ENCODE measurements around the gene MAP6. TPM values are rescaled to one million over a fixed set of nuclear protein-coding genes. Genes with fewer than 3 reads are reported as not detected.
A peak's percentile ranks its signal among the peaks of the same experiment; 100 is the strongest.
"Not testable (repeated sequence)": the region's sequence is repeated elsewhere in the genome, so short reads cannot be mapped to it uniquely, and the experiment has no call there.

Gene MAP6
- total RNA-seq, 1 donor from 2014 or later, result 0.54 TPM

DNA sequence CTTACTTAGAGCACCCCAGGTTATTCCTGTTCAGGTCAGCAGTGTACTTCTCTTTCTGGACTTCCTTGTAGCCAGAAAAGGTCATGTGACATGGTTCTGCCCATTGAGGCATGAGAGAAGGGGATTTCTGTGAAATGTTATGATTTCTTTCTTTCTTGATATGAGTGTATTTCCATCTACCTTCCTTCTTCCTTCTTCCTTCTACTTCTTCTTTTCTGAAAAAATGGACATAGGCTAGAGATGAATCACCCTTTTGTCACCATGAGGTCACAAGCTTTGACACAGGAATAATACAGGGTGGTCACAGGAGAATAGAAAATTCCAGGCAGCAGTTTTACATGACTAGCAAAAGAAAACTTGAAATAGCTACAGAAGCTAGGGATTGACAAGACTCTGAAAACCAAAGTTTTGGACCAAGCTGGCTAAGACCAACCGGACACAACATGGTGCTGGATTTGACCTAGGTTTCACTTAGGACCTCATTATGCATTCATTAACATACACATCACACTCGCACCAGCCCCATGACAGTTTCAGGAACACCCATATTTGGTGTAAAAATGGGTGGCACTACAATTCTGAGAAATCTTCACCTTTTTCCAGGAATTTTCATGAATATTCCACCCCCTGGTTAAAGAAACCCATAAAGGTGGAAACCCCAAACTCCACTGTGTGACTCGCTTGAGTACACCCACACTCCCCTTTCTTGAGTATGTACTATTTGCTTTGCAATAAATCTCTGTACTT, 21.2 kb upstream of the MAP6 start:
- H3K4me3 Mint-ChIP-seq, result no peak overlapping the region
- intact Hi-C loops (cut with micrococcal nuclease), result loop anchor here (1.0 to 2.0 kb wide), 3 partner anchors 16 to 36 kb away; partner anchors contain the start of gene MAP6
- no peaks in the 10 kb centered on the region for H3K36me3 Mint-ChIP-seq (ENCODE audit: low read depth)
- no peak for DNase-seq (ENCODE audit: low spot score)
- H3K27ac Mint-ChIP-seq, result peak overlapping the region; percentile 9
- H3K4me1 Mint-ChIP-seq (ENCODE audit: low read depth), result peaks cover 16% of the 10 kb centered on the region
- H3K27me3 Mint-ChIP-seq (ENCODE audit: insufficient read depth), result peaks cover 29% of the 10 kb centered on the region
- peaks cover 18% of the 10 kb centered on the region for H3K9me3 Mint-ChIP-seq

- H3K36me3 Mint-ChIP-seq (ENCODE audit: low read depth); intact Hi-C loops (cut with micrococcal nuclease); H3K4me3 Mint-ChIP-seq; H3K27ac Mint-ChIP-seq; DNase-seq (ENCODE audit: low spot score); H3K4me1 Mint-ChIP-seq (ENCODE audit: low read depth): not testable (repeated sequence)
- Mint-ChIP-seq H3K9me3 (peaks cover 24% of the 10 kb centered on the region), H3K27me3 (ENCODE audit: insufficient read depth) (peaks cover 34% of the 10 kb centered on the region)
Measured at GRCh38 chr11:75683856-75684255, 15.0 kb upstream of the MAP6 start.

- Mint-ChIP-seq H3K36me3 (ENCODE audit: low read depth) (no peaks in the 10 kb centered on the region), H3K9me3 (peaks cover 4% of the 10 kb centered on the region), H3K27me3 (ENCODE audit: insufficient read depth) (peaks cover 34% of the 10 kb centered on the region), H3K27ac (no peak overlapping the region), H3K4me3 (no peak overlapping the region), H3K4me1 (ENCODE audit: low read depth) (peaks cover 8% of the 10 kb centered on the region)
- DNase-seq (ENCODE audit: low spot score), result no peak
- intact Hi-C loops (cut with micrococcal nuclease), result loop anchor here (10.0 kb wide), 1 partner anchor 115 kb away; the partner anchor contains the start of gene SERPINH1
Measured at GRCh38 chr11:75679566-75679965, 10.7 kb upstream of the MAP6 start.

DNA sequence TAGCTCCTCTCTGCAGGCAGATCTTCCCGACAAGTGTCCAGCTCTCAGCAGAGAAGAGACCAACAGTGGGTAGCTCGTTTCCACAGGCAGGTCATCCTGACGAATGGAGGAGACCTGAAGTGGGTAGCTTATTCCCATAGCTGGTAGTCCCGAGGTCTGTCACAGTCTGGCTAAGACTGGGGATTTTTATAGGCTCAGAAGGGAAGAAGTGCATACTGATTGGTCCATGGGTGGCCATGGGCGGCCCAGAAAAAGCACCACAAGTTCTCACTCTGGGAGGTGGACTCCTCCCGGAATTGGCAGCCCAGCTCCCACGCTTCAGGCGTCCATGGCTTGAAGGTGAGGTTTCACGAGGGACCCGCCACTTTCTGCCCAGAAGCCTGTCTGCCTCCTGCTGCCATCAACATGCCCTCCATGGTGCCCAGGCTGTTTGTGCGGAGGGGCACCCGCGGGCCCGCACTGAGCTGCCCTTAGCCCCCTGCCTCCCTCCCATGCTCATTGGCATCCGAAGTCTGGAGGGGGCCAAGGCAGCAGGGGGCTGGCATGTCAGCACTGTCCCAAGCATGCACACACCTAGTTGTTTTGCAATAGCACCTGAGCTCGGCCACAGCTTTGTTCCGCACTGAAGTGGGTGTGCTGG, 9.9 kb upstream of the MAP6 start:
- H3K36me3 Mint-ChIP-seq (ENCODE audit: low read depth), result no peaks in the 10 kb centered on the region
- peaks cover 14% of the 10 kb centered on the region for H3K4me1 Mint-ChIP-seq (ENCODE audit: low read depth)
- DNase-seq (ENCODE audit: low spot score), result no peak
- H3K27me3 Mint-ChIP-seq (ENCODE audit: insufficient read depth), result peaks cover 26% of the 10 kb centered on the region
- H3K27ac Mint-ChIP-seq, result no peak overlapping the region
- intact Hi-C loops (cut with micrococcal nuclease), result loop anchor here (10.0 kb wide), 1 partner anchor 114 kb away; the partner anchor contains the start of gene SERPINH1
- H3K9me3 Mint-ChIP-seq, result peaks cover 3% of the 10 kb centered on the region
- H3K4me3 Mint-ChIP-seq, result no peak overlapping the region

GRCh38 chr11:75677909-75678308, 9.1 kb upstream of the MAP6 start:
- peaks cover 17% of the 10 kb centered on the region for H3K4me1 Mint-ChIP-seq (ENCODE audit: low read depth)
- peaks cover 19% of the 10 kb centered on the region for H3K27me3 Mint-ChIP-seq (ENCODE audit: insufficient read depth)
- no peak overlapping the region for H3K4me3 Mint-ChIP-seq
- peaks cover under 1% of the 10 kb centered on the region for H3K36me3 Mint-ChIP-seq (ENCODE audit: low read depth)
- H3K9me3 Mint-ChIP-seq, result peaks cover 3% of the 10 kb centered on the region
- intact Hi-C loops (cut with micrococcal nuclease), result loop anchor here (10.0 kb wide), 1 partner anchor 113 kb away; the partner anchor contains the start of gene SERPINH1
- no peak overlapping the region for H3K27ac Mint-ChIP-seq
- DNase-seq (ENCODE audit: low spot score), result no peak

- peaks cover 24% of the 10 kb centered on the region for H3K4me1 Mint-ChIP-seq (ENCODE audit: low read depth)
- peaks cover 17% of the 10 kb centered on the region for H3K27me3 Mint-ChIP-seq (ENCODE audit: insufficient read depth)
- H3K4me3 Mint-ChIP-seq, result no peak overlapping the region
- H3K36me3 Mint-ChIP-seq (ENCODE audit: low read depth), result peaks cover 2% of the 10 kb centered on the region
- DNase-seq (ENCODE audit: low spot score), result no peak
- H3K27ac Mint-ChIP-seq, result no peak overlapping the region
- H3K9me3 Mint-ChIP-seq, result peaks cover 9% of the 10 kb centered on the region
- intact Hi-C loops (cut with micrococcal nuclease), result loop anchor here (10.0 kb wide), 1 partner anchor 112 kb away; the partner anchor contains the start of gene SERPINH1
Measured at GRCh38 chr11:75677275-75677674, 8.4 kb upstream of the MAP6 start.

DNA sequence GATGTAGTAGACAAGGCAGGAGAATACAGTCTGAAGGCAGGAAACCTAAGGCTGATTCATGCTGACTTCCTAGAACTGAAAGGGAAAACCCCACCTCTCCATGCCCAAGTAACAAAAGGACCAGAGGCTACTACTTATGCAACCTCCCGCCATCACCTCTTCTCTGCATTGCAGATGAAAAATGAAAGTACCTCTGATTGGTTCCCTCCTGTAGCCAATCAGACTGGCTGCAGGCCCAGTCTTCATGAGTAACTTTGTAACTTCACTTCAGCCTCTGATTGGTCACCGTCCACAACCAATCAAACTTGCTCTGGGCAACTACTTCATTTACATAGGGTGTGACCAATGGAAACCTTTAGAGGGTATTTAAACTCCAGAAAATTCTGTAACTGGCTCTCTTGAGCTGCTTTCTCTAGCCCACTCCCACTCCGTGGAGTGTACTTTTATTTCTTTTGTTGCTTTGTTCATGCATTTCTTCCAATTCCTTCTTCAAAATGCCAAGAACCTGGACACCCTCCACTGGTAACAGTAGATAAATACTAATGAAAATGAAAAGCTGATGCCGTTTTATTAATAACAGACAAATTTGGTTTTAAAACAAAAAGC, 5.2 kb upstream of the MAP6 start:
- intact Hi-C loops (cut with micrococcal nuclease), result loop anchor here (1.0 to 10.0 kb wide), 2 partner anchors 16 to 109 kb away; partner anchors contain the start of gene SERPINH1
- peak; percentile 47 for DNase-seq (ENCODE audit: low spot score)
- Mint-ChIP-seq H3K36me3 (ENCODE audit: low read depth) (peaks cover 5% of the 10 kb centered on the region), H3K4me1 (ENCODE audit: low read depth) (peaks cover 42% of the 10 kb centered on the region), H3K27ac (no peak overlapping the region), H3K27me3 (ENCODE audit: insufficient read depth) (peaks cover 33% of the 10 kb centered on the region), H3K4me3 (no peak overlapping the region), H3K9me3 (peaks cover 14% of the 10 kb centered on the region)

DNA sequence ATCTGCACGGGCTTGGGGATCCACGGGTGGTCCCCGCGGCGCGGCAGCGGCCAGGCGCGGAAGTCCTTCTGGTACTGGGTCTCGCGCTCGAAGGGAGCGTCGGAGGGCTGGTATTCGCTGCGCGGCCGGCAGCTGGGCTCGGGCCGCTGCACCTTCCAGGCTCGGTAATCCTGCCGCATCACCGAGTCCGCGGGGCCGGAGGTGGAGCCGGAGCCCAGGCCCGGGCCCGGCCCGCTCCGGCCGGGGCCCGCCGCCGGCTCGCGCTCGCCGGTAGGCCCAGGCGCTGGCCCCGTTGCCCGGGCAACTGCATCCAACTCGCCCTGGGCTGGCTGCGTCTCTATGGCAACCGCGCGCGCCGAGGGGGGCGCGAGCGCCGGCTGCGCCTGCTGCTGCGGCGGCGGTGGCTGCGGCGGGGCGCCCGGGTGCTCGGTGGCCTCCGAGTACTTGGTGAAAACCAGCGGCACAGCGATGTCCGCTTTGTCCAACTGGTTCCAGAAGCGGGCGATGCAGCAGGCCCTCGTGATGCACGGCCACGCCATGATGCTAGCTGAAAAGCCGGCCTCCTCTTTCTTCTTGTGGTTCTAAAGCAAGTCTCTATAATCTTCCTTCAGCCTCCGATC, 897 bp downstream of the MAP6 start:
- H3K4me3 Mint-ChIP-seq, result peak overlapping the region; percentile 94
- intact Hi-C loops (cut with micrococcal nuclease), result loop anchor here (2.0 to 5.0 kb wide), 3 partner anchors 21 to 131 kb away; no protein-coding TSS in a partner anchor
- peak overlapping the region; percentile 82 for H3K27ac Mint-ChIP-seq
- H3K4me1 Mint-ChIP-seq (ENCODE audit: low read depth), result peaks cover 52% of the 10 kb centered on the region
- DNase-seq (ENCODE audit: low spot score), result peak; percentile 34
- H3K27me3 Mint-ChIP-seq (ENCODE audit: insufficient read depth), result peaks cover 63% of the 10 kb centered on the region
- H3K36me3 Mint-ChIP-seq (ENCODE audit: low read depth), result peaks cover 12% of the 10 kb centered on the region
- H3K9me3 Mint-ChIP-seq, result peaks cover 11% of the 10 kb centered on the region

- no peak for DNase-seq (ENCODE audit: low spot score)
- no peak overlapping the region for H3K27ac Mint-ChIP-seq
Measured at GRCh38 chr11:75667255-75667830, 1.5 kb downstream of the MAP6 start.

GRCh38 chr11:75665990-75666389, 2.8 kb downstream of the MAP6 start:
- Mint-ChIP-seq H3K9me3 (no peaks in the 10 kb centered on the region), H3K27ac (no peak overlapping the region), H3K27me3 (ENCODE audit: insufficient read depth) (peaks cover 60% of the 10 kb centered on the region), H3K36me3 (ENCODE audit: low read depth) (peaks cover 9% of the 10 kb centered on the region), H3K4me1 (ENCODE audit: low read depth) (peaks cover 39% of the 10 kb centered on the region), H3K4me3 (peak overlapping the region; percentile 35)
- no peak for DNase-seq (ENCODE audit: low spot score)
- intact Hi-C loops (cut with micrococcal nuclease), result loop anchor here (5.0 kb wide), 2 partner anchors 84 to 129 kb away; no protein-coding TSS in a partner anchor

More at GRCh38 chr11:75667255-75667830, 1.5 kb downstream of the MAP6 start:
- H3K9me3 Mint-ChIP-seq, result peaks cover 6% of the 10 kb centered on the region
- intact Hi-C loops (cut with micrococcal nuclease), result loop anchor here (5.0 kb wide), 2 partner anchors 85 to 130 kb away; no protein-coding TSS in a partner anchor
- peaks cover 10% of the 10 kb centered on the region for H3K36me3 Mint-ChIP-seq (ENCODE audit: low read depth)
- peaks cover 66% of the 10 kb centered on the region for H3K27me3 Mint-ChIP-seq (ENCODE audit: insufficient read depth)
- peak overlapping the region; percentile 76 for H3K4me3 Mint-ChIP-seq
- H3K4me1 Mint-ChIP-seq (ENCODE audit: low read depth), result peaks cover 46% of the 10 kb centered on the region

- peaks cover 60% of the 10 kb centered on the region for H3K27me3 Mint-ChIP-seq (ENCODE audit: insufficient read depth)
- peaks cover 35% of the 10 kb centered on the region for H3K4me1 Mint-ChIP-seq (ENCODE audit: low read depth)
- H3K36me3 Mint-ChIP-seq (ENCODE audit: low read depth), result peaks cover 7% of the 10 kb centered on the region
- intact Hi-C loops (cut with micrococcal nuclease), result loop anchor here (5.0 kb wide), 2 partner anchors 83 to 128 kb away; no protein-coding TSS in a partner anchor
- H3K27ac Mint-ChIP-seq, result no peak overlapping the region
- no peak overlapping the region for H3K4me3 Mint-ChIP-seq
- H3K9me3 Mint-ChIP-seq, result no peaks in the 10 kb centered on the region
- DNase-seq (ENCODE audit: low spot score), result no peak
Measured at GRCh38 chr11:75665126-75665525, 3.7 kb downstream of the MAP6 start.

DNA sequence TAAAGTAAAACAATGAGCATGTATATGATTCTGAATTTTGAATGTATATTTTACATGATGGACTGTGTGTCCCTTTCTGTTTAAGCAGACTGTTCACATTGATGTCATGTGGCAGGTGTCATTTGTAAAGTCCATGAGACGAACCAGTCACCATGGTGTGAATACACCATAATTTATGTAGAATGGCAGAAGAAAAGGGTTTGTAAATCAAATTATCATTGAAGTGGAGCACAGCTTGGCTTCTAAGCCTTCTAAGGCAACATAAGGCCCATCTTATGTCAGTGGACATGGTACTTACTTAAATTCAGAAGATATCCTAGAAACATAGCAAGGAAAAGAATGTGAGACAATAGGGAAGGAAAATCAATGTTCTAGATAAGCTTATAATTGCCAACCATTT, 4.4 kb downstream of the MAP6 start:
- H3K27ac Mint-ChIP-seq, result no peak overlapping the region
- peaks cover 7% of the 10 kb centered on the region for H3K36me3 Mint-ChIP-seq (ENCODE audit: low read depth)
- DNase-seq (ENCODE audit: low spot score), result no peak
- intact Hi-C loops (cut with micrococcal nuclease), result no loop called here
- H3K4me1 Mint-ChIP-seq (ENCODE audit: low read depth), result peaks cover 29% of the 10 kb centered on the region
- no peak overlapping the region for H3K4me3 Mint-ChIP-seq
- peaks cover 55% of the 10 kb centered on the region for H3K27me3 Mint-ChIP-seq (ENCODE audit: insufficient read depth)
- H3K9me3 Mint-ChIP-seq, result no peaks in the 10 kb centered on the region
